AML-193 (cell line): ENCODE data around the gene GAB2.
"Not testable (repeated sequence)": the region's sequence is repeated elsewhere in the genome, so short reads cannot be mapped to it uniquely, and the experiment has no call there.

Experiments
- DNase-seq, 2 experiments: peaks; one replicate each; lab custom pipeline; 2025; lab: John Stamatoyannopoulos, UW

The GAB2 gene

DNA sequence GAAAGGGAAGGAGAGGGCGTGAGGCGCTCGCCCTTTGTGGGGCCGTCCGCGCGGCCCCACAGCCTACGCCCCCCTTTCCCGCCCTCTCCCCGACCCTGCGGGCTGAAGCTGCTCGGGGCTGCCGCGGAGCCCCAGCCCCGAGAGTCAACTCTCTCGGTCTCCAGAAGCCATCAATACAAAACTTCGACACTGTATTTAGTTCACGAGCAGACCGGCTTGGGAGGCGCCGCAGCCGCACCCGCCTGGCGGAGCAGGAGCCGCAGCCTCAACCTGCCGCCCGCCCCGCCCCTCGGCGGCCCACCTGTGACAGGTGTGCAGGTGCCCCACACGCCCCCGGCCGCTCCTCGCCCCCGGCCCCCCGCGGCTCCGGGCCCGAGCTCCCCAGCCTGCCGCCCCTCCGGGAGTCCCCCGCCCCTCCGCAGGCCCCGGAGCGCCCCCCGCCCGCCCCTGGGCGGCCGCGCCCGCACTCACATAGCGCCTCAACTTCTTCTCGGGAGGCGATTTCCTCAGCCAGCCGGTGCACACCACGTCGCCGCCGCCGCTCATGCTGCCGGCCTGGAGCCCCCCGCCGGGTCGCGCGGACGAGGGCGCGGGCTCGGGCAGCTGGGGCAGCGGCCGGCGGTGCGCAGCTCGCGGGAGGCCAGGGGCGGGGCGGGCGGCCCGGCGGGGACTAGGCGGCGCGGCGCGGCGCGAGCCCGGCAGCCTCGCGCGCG lies at the start of gene GAB2:
TSS of gene GAB2 (minus strand) at position 646 of the 713 bp plus-strand sequence. CDS start at position 546, 100 bp downstream.
- DNase-seq, result no peak

DNA sequence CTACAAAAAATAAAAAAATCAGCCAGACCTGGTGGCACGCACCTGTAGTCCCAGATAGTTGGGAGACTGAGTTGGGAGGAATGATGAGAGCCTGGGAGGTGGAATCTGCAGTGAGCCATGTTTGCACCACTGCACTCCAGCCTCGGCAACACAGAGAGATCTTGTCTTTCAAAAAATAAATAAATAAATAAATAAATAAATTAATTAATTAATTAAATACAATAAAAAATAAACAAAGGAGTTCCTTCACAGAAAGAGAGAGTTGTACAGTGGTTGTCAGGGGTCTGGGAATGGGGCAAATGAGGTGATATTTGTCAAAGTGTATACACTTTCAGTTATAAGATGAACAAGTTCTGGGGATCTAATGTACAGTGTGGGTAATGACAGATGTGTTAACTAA lies 49.8 kb upstream of the GAB2 start:
- no peak for DNase-seq

- no peak for DNase-seq
Observed at GRCh38 chr11:78465169-78465942, 47.7 kb upstream of the GAB2 start.

DNA sequence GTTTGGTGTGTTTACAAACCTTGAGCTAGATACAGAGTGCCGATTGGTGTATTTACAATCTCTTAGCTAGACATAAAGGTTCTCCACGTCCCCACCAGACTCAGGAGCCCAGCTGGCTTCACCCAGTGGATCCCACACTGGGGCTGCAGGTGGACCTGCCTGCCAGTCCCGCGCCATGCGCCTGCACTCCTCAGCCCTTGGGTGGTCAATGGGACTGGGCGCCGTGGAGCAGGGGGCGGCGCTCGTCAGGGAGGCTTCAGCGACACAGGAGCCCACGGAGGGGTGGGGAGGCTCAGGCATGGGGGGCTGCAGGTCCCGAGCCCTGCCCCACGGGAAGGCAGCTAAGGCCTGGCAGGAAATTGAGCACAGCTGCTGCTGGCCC lies 47.2 kb upstream of the GAB2 start:
- not testable (repeated sequence) for DNase-seq

DNA sequence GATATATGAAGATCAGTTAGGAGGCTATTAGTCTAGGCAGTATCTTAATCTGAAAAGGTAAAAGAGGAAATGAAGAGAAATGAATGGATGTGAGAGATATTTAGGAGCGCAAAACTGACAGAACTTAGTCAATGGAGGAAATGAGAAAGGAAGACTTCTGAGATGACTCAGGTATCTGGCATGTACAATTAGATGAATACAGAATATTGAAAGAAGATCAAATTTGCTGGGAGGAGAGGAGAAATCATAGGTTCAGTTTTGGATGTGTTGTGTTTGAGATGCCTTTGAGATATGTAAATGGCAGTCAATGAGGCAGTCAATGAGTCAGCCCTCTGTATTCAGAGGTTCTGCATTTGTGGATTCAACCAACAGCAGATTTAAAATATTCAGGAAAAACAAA lies 42.9 kb upstream of the GAB2 start:
- DNase-seq, result no peak

GRCh38 chr11:78459738-78460137 lies 42.1 kb upstream of the GAB2 start:
- no peak for DNase-seq

GRCh38 chr11:78457448-78457847 lies 39.8 kb upstream of the GAB2 start:
- no peak for DNase-seq

DNA sequence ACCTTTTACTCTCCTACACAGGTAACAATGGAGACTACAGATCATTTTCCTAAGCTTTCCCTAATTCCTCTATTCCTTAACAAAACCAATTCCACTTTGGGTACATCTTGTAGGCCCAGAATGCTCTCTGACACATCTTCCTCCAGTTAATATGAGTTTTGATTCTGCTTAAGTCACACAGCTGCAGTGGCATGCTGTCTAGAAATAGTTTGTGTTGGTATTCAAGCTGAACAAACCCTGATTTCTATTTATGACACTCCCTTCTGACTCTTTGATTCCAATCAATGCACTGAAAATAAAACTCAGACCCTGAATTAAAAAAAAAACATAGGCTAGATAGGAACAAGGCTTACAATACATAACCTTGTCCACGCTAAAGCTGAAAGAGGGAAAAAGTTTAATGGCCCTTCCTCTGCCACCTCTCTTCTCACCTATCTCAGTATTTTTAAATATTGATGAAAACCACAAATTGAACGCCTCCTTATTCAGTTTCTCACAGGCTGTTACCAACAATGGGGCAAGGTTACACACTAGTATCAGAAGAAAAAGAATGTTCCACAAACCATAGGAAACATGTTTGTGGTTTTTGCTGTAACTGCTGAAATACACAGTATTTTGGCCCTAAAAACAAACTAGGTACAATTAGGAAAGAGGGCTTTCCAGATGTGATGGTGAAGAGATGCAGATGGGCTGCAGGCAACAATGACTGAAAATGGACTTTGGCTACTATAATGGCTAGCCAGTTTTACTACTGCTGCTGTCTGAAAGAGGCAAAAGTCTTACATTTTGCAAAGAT lies 35.7 kb upstream of the GAB2 start:
- no peak for DNase-seq

- DNase-seq, result no peak
Observed at GRCh38 chr11:78451371-78452150, 33.9 kb upstream of the GAB2 start.

DNA sequence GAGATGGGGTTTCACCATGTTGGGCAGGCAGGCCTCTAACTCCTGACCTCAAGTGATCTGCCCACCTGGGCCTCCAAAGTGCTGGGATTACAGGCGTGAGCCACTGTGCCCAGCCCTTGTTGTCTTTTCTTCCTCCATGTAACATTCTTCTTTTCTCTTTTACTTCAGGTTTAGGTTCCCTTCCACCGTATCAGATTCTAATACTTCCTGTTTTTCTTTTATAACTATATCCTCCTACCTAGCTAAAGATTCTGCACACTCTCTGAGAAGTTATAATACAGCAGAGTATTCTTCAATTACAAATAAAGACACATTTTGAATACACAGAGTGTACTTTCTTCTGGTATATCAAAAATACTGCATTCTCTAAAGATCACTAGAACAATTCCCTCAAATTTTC lies 33.2 kb upstream of the GAB2 start:
- DNase-seq, result no peak

DNA sequence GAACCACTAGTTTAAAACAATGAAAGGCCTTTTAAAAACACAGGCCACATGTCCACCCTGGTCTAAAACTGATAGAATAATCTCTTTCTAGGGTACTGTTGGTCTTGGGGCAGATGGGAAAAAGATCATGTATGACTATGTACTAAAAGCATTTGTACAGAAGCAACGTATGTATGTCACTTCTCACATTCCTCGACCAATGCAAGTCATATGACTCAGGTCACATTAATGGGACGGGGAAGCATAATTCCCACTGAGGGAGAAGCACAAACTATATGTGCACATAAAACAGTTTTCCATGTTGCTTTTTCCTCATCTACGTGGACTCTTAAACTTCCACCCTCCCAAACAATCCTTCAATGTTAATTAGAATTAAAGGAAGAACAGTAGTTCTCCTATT lies 32.2 kb upstream of the GAB2 start:
- DNase-seq, result no peak

GRCh38 chr11:78446210-78446609 lies 28.6 kb upstream of the GAB2 start:
- no peak for DNase-seq

DNA sequence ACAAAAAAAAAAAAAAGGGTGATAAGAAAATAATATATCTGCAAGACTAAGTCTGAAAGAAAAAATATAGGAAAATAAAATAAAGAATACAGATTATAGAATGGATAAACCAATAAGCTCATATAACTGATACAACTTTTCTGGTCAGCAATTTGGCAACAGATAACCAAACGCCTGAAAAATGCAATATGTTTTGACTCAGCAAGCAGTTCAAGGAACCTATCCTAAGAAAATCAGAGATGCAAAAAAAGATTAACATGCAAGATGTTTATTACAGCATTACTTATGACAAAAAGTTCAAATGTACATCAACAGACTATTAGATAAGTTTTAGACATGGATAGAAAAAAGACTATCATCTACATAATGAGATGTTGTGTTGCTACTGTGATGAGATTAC lies 27.1 kb upstream of the GAB2 start:
- DNase-seq, result no peak

DNA sequence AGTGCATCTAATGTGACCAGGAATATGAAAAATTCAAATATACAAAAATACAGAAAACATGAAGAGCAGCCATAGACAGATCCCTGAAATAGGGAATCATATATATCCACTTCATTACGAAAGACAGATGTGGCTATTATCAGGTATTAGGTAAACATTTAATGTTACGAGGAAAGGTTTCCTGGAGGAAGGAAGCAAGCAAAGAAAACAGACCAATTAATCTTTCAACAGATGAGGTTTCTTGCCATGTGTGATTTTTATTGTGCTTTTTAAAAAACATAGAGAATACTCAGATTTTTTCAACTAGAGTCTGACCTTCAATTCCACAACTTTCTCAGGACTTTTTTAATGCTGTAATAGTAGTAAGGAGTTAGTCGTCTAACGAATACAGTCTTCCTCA lies 24.3 kb upstream of the GAB2 start:
- no peak for DNase-seq

- no peak for DNase-seq
Observed at GRCh38 chr11:78438298-78438975, 20.8 kb upstream of the GAB2 start.

GRCh38 chr11:78432956-78433355 lies 15.3 kb upstream of the GAB2 start:
- DNase-seq, result no peak

GRCh38 chr11:78432058-78432515 lies 14.5 kb upstream of the GAB2 start:
- peak in 1 of 2 experiments; percentile 15 for DNase-seq

DNA sequence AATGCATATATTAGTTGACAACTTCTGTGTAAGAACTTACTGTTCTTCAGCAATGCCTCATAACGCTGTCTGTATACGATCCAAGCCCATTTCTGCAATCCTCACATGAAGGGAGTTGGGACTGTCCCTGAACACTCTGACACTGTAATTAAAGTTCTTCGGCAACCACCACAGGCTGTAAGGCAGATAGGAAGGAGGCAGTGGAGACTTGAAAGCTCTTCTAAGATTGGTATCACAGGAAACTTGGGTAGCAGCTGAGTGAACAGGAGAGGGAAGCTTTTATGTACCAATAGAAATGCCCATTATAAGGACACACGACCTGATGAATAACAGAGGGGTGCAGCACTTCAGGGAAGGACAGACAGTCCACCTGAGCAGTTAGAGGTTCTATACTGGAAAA lies 12.0 kb upstream of the GAB2 start:
- DNase-seq, result no peak

DNA sequence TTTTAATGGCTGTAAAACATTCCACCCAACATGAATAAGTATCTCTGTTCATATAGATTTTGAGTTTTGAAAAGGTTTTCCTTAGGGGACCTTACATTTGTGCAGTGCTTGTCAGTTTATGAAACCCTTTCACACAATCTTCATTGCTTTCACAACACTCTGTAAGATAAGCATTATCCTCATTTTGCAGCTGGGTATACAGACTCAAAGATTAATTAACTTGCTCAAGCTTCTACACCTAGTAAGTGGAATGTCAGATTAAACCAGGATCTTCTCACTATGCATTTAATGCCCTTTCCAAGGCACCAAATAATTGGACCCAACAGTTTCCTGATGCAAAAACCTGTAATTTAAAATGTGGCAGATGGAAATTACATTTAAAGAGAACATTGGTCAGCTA lies 11.6 kb upstream of the GAB2 start:
- no peak for DNase-seq

DNA sequence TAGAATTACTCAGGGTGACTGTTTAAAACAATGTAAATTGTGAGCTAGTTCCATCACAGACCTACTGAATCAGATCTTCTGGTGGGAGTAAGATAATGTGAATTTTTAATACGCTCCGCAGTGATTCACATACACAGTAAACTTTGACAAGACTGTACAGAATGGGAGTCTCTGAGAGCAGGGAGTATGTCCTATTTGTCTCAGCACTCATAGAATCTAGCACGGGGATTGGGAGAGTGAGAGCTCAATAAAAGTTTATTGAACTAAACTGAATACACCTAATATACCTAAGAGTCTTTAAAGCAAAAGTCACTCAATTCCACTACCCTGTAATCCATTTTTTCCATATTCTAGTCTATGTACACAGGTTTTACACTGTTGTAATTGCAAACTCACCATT lies 11.2 kb upstream of the GAB2 start:
- no peak for DNase-seq

DNA sequence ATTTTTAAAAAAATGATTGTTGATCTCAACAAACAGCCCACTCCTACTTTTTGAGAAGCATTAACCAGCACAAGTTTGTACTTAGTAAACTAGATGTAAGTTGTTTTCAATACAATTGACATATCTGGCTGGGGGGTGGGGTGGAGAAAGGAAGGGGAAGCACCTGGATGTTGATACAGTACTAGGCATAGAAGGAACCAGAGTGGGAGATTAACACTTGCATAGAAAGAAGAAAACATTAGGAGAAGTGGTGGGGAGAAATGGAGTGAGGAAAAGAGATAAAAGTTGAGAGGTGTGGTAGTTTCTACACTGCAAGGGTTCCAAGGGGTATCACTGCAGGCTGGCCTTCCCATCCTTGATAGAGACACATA lies 10.6 kb upstream of the GAB2 start:
- no peak for DNase-seq
